ENCODE results near the gene CDC20B. TPM values are rescaled to one million over a fixed set of nuclear protein-coding genes. Genes with fewer than 3 reads are reported as not detected.

Gene CDC20B
- total and polyA plus RNA-seq, 2 experiments from 2014 or later = not detected

- H3K4me2 ChIP-seq = peak overlapping the region; percentile 78
- peaks cover 8% of the 10 kb centered on the region for H4K20me1 ChIP-seq (replicated peaks; ENCODE audit: insufficient read depth)
- Mint-ChIP-seq H3K27ac (peak overlapping the region; percentile 99), H3K27me3 (ENCODE audit: insufficient read depth, low read depth, poor library complexity) (no peaks in the 10 kb centered on the region), H3K4me1 (no peaks in the 10 kb centered on the region; the same call in 2 of the 3 replicates), H3K9me3 (no peaks in the 10 kb centered on the region; the same call in 2 of the 3 replicates), H3K4me3 (peak overlapping the region; percentile 96), H3K36me3 (ENCODE audit: low read depth) (peaks cover 28% of the 10 kb centered on the region; the same call in 2 of the 3 replicates)
- no peaks in the 10 kb centered on the region for H3K9me2 ChIP-seq (ENCODE audit: insufficient read depth)
- peak overlapping the region; percentile 45; the same call in 1 of the 2 replicates for H3K27ac ChIP-seq (ENCODE audit: low read depth)
- DNase-seq (ENCODE audit: low spot score) = peak; percentile 70
- H3K4me3 ChIP-seq = peak overlapping the region; percentile 69
- no peaks in the 10 kb centered on the region for H3K27me3 ChIP-seq (ENCODE audit: insufficient read depth)
- H3K79me2 ChIP-seq (replicated peaks; ENCODE audit: insufficient read depth) = peaks cover 22% of the 10 kb centered on the region
- H3K4me1 ChIP-seq (ENCODE audit: insufficient read depth) = no peaks in the 10 kb centered on the region
- TF ChIP-seq CREB1 (CRISPR knock-in tag; IDR thresholded peaks at IDR 0.05; ENCODE audit: low read depth) (no peak), POLR2AphosphoS5 (IDR thresholded peaks at IDR 0.05; ENCODE audit: low read depth) (peak; percentile 59), EZH2 (IDR thresholded peaks at IDR 0.05; ENCODE audit: low read depth, unreplicated experiment) (no peak)
- no peak overlapping the region for H2AFZ ChIP-seq
- ATAC-seq = peak; percentile 70
- no peaks in the 10 kb centered on the region for H3F3A ChIP-seq (replicated peaks; ENCODE audit: low read depth)
- H3K36me3 ChIP-seq (ENCODE audit: insufficient read depth) = peaks cover 20% of the 10 kb centered on the region; the same call in 1 of the 2 replicates
These were observed 12.3 kb downstream of the CDC20B start for GRCh38 chr5:55160493-55161209.

GRCh38 chr5:55159763-55160492, 13.0 kb downstream of the CDC20B start, which contains the start of gene GPX8:
Gene GPX8 (plus strand): TSS chr5:55160171. CDS start chr5:55160193, 22 bp downstream.
- no peaks in the 10 kb centered on the region for H3K4me1 ChIP-seq (ENCODE audit: insufficient read depth)
- Mint-ChIP-seq H3K4me1 (no peaks in the 10 kb centered on the region; the same call in 2 of the 3 replicates), H3K36me3 (ENCODE audit: low read depth) (peaks cover 22% of the 10 kb centered on the region; the same call in 2 of the 3 replicates), H3K9me3 (peaks cover 2% of the 10 kb centered on the region; the same call in 2 of the 3 replicates), H3K27me3 (ENCODE audit: insufficient read depth, low read depth, poor library complexity) (peaks cover 2% of the 10 kb centered on the region), H3K27ac (peak within 1 kb of the TSS; percentile 99), H3K4me3 (peak within 1 kb of the TSS; percentile 96)
- no peaks in the 10 kb centered on the region for H3F3A ChIP-seq (replicated peaks; ENCODE audit: low read depth)
- peak within 1 kb of the TSS; percentile 19; the same call in 1 of the 2 replicates for H2AFZ ChIP-seq
- H3K27ac ChIP-seq (ENCODE audit: low read depth) = peak within 1 kb of the TSS; percentile 45; the same call in 1 of the 2 replicates
- DNase-seq (ENCODE audit: low spot score) (peak; percentile 89), ATAC-seq (peak; percentile 97)
- H4K20me1 ChIP-seq (replicated peaks; ENCODE audit: insufficient read depth) = peaks cover 4% of the 10 kb centered on the region; the same call in 1 of the 2 replicates
- H3K36me3 ChIP-seq (ENCODE audit: insufficient read depth) = peaks cover 19% of the 10 kb centered on the region; the same call in 1 of the 2 replicates
- peaks cover 22% of the 10 kb centered on the region for H3K79me2 ChIP-seq (replicated peaks; ENCODE audit: insufficient read depth)
- peak within 1 kb of the TSS; percentile 78 for H3K4me2 ChIP-seq
- no peaks in the 10 kb centered on the region for H3K27me3 ChIP-seq (ENCODE audit: insufficient read depth)
- no peaks in the 10 kb centered on the region for H3K9me2 ChIP-seq (ENCODE audit: insufficient read depth)
- peak within 1 kb of the TSS; percentile 69 for H3K4me3 ChIP-seq
- TF ChIP-seq CTCF (conservative IDR thresholded peaks at IDR 0.05; ENCODE audit: low read depth in 2 of 2) = peak; percentile 77 to 99
- TF ChIP-seq JUNB (IDR thresholded peaks at IDR 0.05; ENCODE audit: unreplicated experiment) = no peak
- TF ChIP-seq ZNF462 (CRISPR knock-in tag; IDR thresholded peaks at IDR 0.05) = no peak
- TF ChIP-seq EZH2 (IDR thresholded peaks at IDR 0.05; ENCODE audit: low read depth, unreplicated experiment) = no peak
